GM23338 (cell line): ENCODE measurements around the gene DHPS. TPM values are rescaled to one million over a fixed set of nuclear protein-coding genes. Genes with fewer than 3 reads are reported as not detected.

Experiments used
- ATAC-seq: fragments of 200-7000 bp; cut with Tn5 transposase; 3 replicates; pipeline ENCODE4 v1.9.1; 2020
- DNase-seq: peaks from one replicate; pipeline ENCODE4 v3.0.0-alpha.2; 2015; ENCODE audit warnings: low spot score
- H2AFZ ChIP-seq: fragments of 200-600 bp; sonication (generic); 2 replicates; pipeline ENCODE4 v1.8.0; 2016; ENCODE audit warnings: antibody characterized with exemption, mild to moderate bottlenecking, moderate library complexity
- H3F3A ChIP-seq: fragments of 200-600 bp; sonication (generic); replicated peaks from 2 replicates; pipeline ENCODE4 v1.8.0; 2017; ENCODE audit warnings: antibody characterized with exemption, mixed run types, low read depth
- H3K27ac ChIP-seq: fragments of 200-600 bp; sonication (generic); 2 replicates; pipeline ENCODE4 v1.6.1; 2016; ENCODE audit warnings: low read depth
- H3K27me3 ChIP-seq: fragments of 200-600 bp; sonication (generic); 2 replicates; pipeline ENCODE4 v1.8.0; 2016; ENCODE audit warnings: mild to moderate bottlenecking, mixed run types, moderate library complexity; ENCODE audit not compliant: insufficient read depth
- H3K36me3 ChIP-seq: fragments of 200-600 bp; sonication (generic); 2 replicates; pipeline ENCODE4 v1.8.0; 2016; ENCODE audit warnings: mild to moderate bottlenecking; ENCODE audit not compliant: insufficient read depth
- H3K4me1 ChIP-seq: fragments of 200-600 bp; sonication (generic); 2 replicates; pipeline ENCODE4 v1.8.0; 2016; ENCODE audit warnings: mild to moderate bottlenecking, moderate library complexity; ENCODE audit not compliant: insufficient read depth
- H3K4me2 ChIP-seq: fragments of 200-600 bp; sonication (generic); 2 replicates; pipeline ENCODE4 v1.7.1; 2017; ENCODE audit warnings: mixed run types
- H3K4me3 ChIP-seq: fragments of 200-600 bp; sonication (generic); 2 replicates; pipeline ENCODE4 v1.6.1; 2016; ENCODE audit warnings: mixed run types
- H3K79me2 ChIP-seq: fragments of 200-600 bp; sonication (generic); replicated peaks from 2 replicates; pipeline ENCODE4 v1.8.0; 2017; ENCODE audit warnings: mild to moderate bottlenecking; ENCODE audit not compliant: insufficient read depth
- H3K9me2 ChIP-seq: fragments of 200-600 bp; sonication (generic); 2 replicates; pipeline ENCODE4 v1.8.0; 2017; ENCODE audit not compliant: insufficient read depth
- H4K20me1 ChIP-seq: fragments of 200-600 bp; sonication (generic); replicated peaks from 2 replicates; pipeline ENCODE4 v1.8.0; 2017; ENCODE audit warnings: mild to moderate bottlenecking; ENCODE audit not compliant: insufficient read depth
- H3K27ac Mint-ChIP-seq: 2 replicates; pipeline ENCODE4 v1.8.0; 2020; ENCODE audit warnings: inconsistent platforms, mild to moderate bottlenecking, moderate library complexity, mixed read lengths
- H3K27me3 Mint-ChIP-seq: 3 replicates; pipeline ENCODE4 v1.8.0; 2022; ENCODE audit warnings: low read depth, mild to moderate bottlenecking, moderate library complexity, mixed read lengths, inconsistent platforms; ENCODE audit not compliant: insufficient read depth, poor library complexity
- H3K36me3 Mint-ChIP-seq: 3 replicates; pipeline ENCODE4 v1.8.0; 2021; ENCODE audit warnings: low read depth, mild to moderate bottlenecking, inconsistent platforms, moderate library complexity, mixed read lengths
- H3K4me1 Mint-ChIP-seq: 3 replicates; pipeline ENCODE4 v1.8.0; 2020; ENCODE audit warnings: mild to moderate bottlenecking, inconsistent platforms, mixed read lengths
- H3K4me3 Mint-ChIP-seq: 3 replicates; pipeline ENCODE4 v1.8.0; 2021; ENCODE audit warnings: moderate library complexity, mild to moderate bottlenecking, inconsistent platforms, mixed read lengths
- H3K9me3 Mint-ChIP-seq: 3 replicates; pipeline ENCODE4 v1.8.0; 2020; ENCODE audit warnings: moderate library complexity, mild to moderate bottlenecking, inconsistent platforms, mixed read lengths
- CREB1 ChIP-seq: fragments of 250-450 bp; sonication (Bioruptor Pico); IDR thresholded peaks from 2 replicates; pipeline ENCODE4 v1.5.0; 2020; ENCODE audit warnings: low read depth, mild to moderate bottlenecking, moderate library complexity
- EZH2phosphoT487 ChIP-seq: fragments of 200-600 bp; sonication (generic); IDR thresholded peaks from one replicate; pipeline ENCODE4 v1.8.1; 2018; ENCODE audit warnings: antibody characterized with exemption; ENCODE audit not compliant: unreplicated experiment
- ZNF114 ChIP-seq: fragments of 250-450 bp; sonication (Bioruptor Pico); IDR thresholded peaks from 2 replicates; pipeline ENCODE4 v1.5.0; 2020; ENCODE audit warnings: mild to moderate bottlenecking, moderate library complexity
- polyA plus RNA-seq: library from polyadenylated mRNA; unstranded; fragments of >200 nt; fragmentation: Nextera tagmentation; extraction: Ambion mirVana; gene quantifications from 2 replicates; pipeline ENCODE4 v1.2.1, GENCODE V29; 2016
- small RNA-seq: library from RNA; depleted of rRNA; stranded (forward); fragments of <200 nt; gene quantifications from one replicate; pipeline ENCODE3, GENCODE V24; 2014; ENCODE audit warnings: low replicate concordance
- total RNA-seq: library from RNA; depleted of rRNA; stranded (reverse); fragments of >200 nt; shearing (Covaris generic); gene quantifications from 2 replicates; pipeline ENCODE4 v1.2.3, GENCODE V29; 2014; rRNA removed
- TF ChIP-seq, protein P1 (sequence below): IDR thresholded peaks from one replicate; pipeline ENCODE4 v1.6.1; 2018; ENCODE audit warnings: antibody characterized with exemption; ENCODE audit not compliant: unreplicated experiment

Gene DHPS
- total and polyA plus RNA-seq, 2 experiments from 2014 or later: 85.4 to 126 TPM

DNA sequence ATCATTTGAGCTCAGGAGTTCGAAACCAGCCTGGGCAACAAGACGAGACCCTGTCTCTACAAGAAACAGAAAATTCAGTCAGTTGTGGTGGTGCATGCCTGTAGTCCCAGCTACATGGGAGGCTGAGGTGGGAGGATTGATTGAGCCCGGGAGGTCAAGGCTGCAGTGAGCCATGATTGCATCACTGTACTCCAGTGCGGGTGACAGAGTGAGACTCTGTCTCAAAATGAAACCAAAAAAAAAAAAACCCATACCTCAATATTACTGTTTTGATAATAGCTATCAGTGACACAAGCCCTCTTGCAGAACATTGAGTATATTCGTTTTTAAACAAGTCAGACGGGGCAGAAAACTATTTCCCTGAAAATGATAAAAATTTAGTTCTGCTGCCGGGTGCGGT lies 54.7 kb downstream of the DHPS start:
- H3K27ac Mint-ChIP-seq: no peak overlapping the region
- Histone ChIP-seq H2AFZ (no peak overlapping the region), H3K27ac (no peak overlapping the region), H3K36me3 (peaks cover 58% of the 10 kb centered on the region), H3K27me3 (no peaks in the 10 kb centered on the region), H3K4me2 (no peak overlapping the region), H4K20me1 (no peaks in the 10 kb centered on the region; the same call in 1 of the 2 replicates), H3F3A (0 out of 2 replicates have a peak, but pooled peaks cover 4% of the 10 kb centered on the region), H3K9me2 (peaks cover 3% of the 10 kb centered on the region; the same call in 1 of the 2 replicates), H3K4me3 (no peak overlapping the region), H3K79me2 (peaks cover 12% of the 10 kb centered on the region), H3K4me1 (no peaks in the 10 kb centered on the region)
- TF ChIP-seq ZNF114 (no peak), CREB1 (CRISPR knock-in tag) (no peak), EZH2phosphoT487 (no peak)
- TF ChIP-seq, protein P1, sequence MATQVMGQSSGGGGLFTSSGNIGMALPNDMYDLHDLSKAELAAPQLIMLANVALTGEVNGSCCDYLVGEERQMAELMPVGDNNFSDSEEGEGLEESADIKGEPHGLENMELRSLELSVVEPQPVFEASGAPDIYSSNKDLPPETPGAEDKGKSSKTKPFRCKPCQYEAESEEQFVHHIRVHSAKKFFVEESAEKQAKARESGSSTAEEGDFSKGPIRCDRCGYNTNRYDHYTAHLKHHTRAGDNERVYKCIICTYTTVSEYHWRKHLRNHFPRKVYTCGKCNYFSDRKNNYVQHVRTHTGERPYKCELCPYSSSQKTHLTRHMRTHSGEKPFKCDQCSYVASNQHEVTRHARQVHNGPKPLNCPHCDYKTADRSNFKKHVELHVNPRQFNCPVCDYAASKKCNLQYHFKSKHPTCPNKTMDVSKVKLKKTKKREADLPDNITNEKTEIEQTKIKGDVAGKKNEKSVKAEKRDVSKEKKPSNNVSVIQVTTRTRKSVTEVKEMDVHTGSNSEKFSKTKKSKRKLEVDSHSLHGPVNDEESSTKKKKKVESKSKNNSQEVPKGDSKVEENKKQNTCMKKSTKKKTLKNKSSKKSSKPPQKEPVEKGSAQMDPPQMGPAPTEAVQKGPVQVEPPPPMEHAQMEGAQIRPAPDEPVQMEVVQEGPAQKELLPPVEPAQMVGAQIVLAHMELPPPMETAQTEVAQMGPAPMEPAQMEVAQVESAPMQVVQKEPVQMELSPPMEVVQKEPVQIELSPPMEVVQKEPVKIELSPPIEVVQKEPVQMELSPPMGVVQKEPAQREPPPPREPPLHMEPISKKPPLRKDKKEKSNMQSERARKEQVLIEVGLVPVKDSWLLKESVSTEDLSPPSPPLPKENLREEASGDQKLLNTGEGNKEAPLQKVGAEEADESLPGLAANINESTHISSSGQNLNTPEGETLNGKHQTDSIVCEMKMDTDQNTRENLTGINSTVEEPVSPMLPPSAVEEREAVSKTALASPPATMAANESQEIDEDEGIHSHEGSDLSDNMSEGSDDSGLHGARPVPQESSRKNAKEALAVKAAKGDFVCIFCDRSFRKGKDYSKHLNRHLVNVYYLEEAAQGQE: no peak
- DNase-seq (no peak), ATAC-seq (no peak)
- no peaks in the 10 kb centered on the region for H3K4me1 Mint-ChIP-seq
- peaks cover 69% of the 10 kb centered on the region for H3K9me3 Mint-ChIP-seq
- H3K4me3 Mint-ChIP-seq: no peak overlapping the region
- peaks cover 94% of the 10 kb centered on the region for H3K36me3 Mint-ChIP-seq
- peaks cover 5% of the 10 kb centered on the region for H3K27me3 Mint-ChIP-seq

Small RNAs within 50 kb of the gene (small RNA-seq; reads per million reads assigned to genes)
- gene SNORD41: 324 reads per million, percentile 100 among the genes with 10 or more reads in this experiment

Other genes starting within 250 kb of the DHPS start
- 9.6 and 10.0 TPM in 2 replicates for gene ZNF443, start 240.9 kb downstream of the DHPS start, total RNA-seq
- 4.3 and 5.4 TPM in 2 replicates for gene ZNF443, start 240.9 kb downstream of the DHPS start, polyA plus RNA-seq
- 1.8 and 2.7 TPM in 2 replicates for gene ZNF709, start 197.1 kb downstream of the DHPS start, total RNA-seq
- gene ZNF709, start 197.1 kb downstream of the DHPS start, polyA plus RNA-seq: 0.82 and 0.94 TPM in 2 replicates
- 8.6 and 8.9 TPM in 2 replicates for gene ZNF564, start 130.4 kb downstream of the DHPS start, total RNA-seq
- gene ZNF564, start 130.4 kb downstream of the DHPS start, polyA plus RNA-seq: 5.8 and 7.1 TPM in 2 replicates
- 7.3 and 8.5 TPM in 2 replicates for gene ZNF490, start 71.1 kb downstream of the DHPS start, total RNA-seq
- 1.3 and 1.4 TPM in 2 replicates for gene ZNF490, start 71.1 kb downstream of the DHPS start, polyA plus RNA-seq
- 15.3 TPM in 2 replicates for gene ZNF791, start 71.0 kb downstream of the DHPS start, total RNA-seq
- 9.8 and 12.2 TPM in 2 replicates for gene ZNF791, start 71.0 kb downstream of the DHPS start, polyA plus RNA-seq
- 60.8 and 73.8 TPM in 2 replicates for gene MAN2B1, start 15.1 kb downstream of the DHPS start, total RNA-seq
- gene MAN2B1, start 15.1 kb downstream of the DHPS start, polyA plus RNA-seq: 33.2 and 39.2 TPM in 2 replicates
- gene WDR83, start 15.1 kb downstream of the DHPS start, total RNA-seq: 12.5 and 31.6 TPM in 2 replicates
- 18.5 and 18.6 TPM in 2 replicates for gene WDR83, start 15.1 kb downstream of the DHPS start, polyA plus RNA-seq
- not detected in 2 replicates for gene GNG14, start 6.1 kb upstream of the DHPS start, total RNA-seq
- gene GNG14, start 6.1 kb upstream of the DHPS start, polyA plus RNA-seq: not detected in 2 replicates
- gene FBXW9, start 14.8 kb upstream of the DHPS start, total RNA-seq: 12.3 and 19.4 TPM in 2 replicates
- gene FBXW9, start 14.8 kb upstream of the DHPS start, polyA plus RNA-seq: 6.6 and 8.2 TPM in 2 replicates
- gene TNPO2, start 42.1 kb upstream of the DHPS start, total RNA-seq: 83.0 and 85.9 TPM in 2 replicates
- 35.8 and 37.1 TPM in 2 replicates for gene TNPO2, start 42.1 kb upstream of the DHPS start, polyA plus RNA-seq
- 170 and 171 TPM in 2 replicates for gene TRIR, start 52.8 kb upstream of the DHPS start, total RNA-seq
- 254 and 257 TPM in 2 replicates for gene TRIR, start 52.8 kb upstream of the DHPS start, polyA plus RNA-seq
- gene GET3, start 55.6 kb upstream of the DHPS start, total RNA-seq: 75.3 and 109 TPM in 2 replicates
- 89.5 and 90.4 TPM in 2 replicates for gene GET3, start 55.6 kb upstream of the DHPS start, polyA plus RNA-seq
- 7.5 and 10.4 TPM in 2 replicates for gene BEST2, start 69.9 kb upstream of the DHPS start, total RNA-seq
- 1.2 and 1.3 TPM in 2 replicates for gene BEST2, start 69.9 kb upstream of the DHPS start, polyA plus RNA-seq
- 85.3 and 86.4 TPM in 2 replicates for gene HOOK2, start 93.7 kb upstream of the DHPS start, total RNA-seq
- 46.9 and 56.9 TPM in 2 replicates for gene HOOK2, start 93.7 kb upstream of the DHPS start, polyA plus RNA-seq
- gene JUNB, start 109.6 kb upstream of the DHPS start, total RNA-seq: 16.0 and 20.2 TPM in 2 replicates
- 7.7 and 7.8 TPM in 2 replicates for gene JUNB, start 109.6 kb upstream of the DHPS start, polyA plus RNA-seq
- 465 and 486 TPM in 2 replicates for gene PRDX2, start 119.9 kb upstream of the DHPS start, total RNA-seq
- 314 and 346 TPM in 2 replicates for gene PRDX2, start 119.9 kb upstream of the DHPS start, polyA plus RNA-seq
- gene THSD8, start 120.2 kb upstream of the DHPS start, total RNA-seq: 0.38 TPM in 1 of 2 replicates, not detected in the other
- gene THSD8, start 120.2 kb upstream of the DHPS start, polyA plus RNA-seq: 38.5 and 42.2 TPM in 2 replicates
- gene RNASEH2A, start 124.7 kb upstream of the DHPS start, total RNA-seq: 62.6 and 68.2 TPM in 2 replicates
- 39.4 and 40.5 TPM in 2 replicates for gene RNASEH2A, start 124.7 kb upstream of the DHPS start, polyA plus RNA-seq
- 3.3 and 4.1 TPM in 2 replicates for gene RTBDN, start 152.7 kb upstream of the DHPS start, total RNA-seq
- gene RTBDN, start 152.7 kb upstream of the DHPS start, polyA plus RNA-seq: 4.4 and 4.6 TPM in 2 replicates
- 13.4 and 19.9 TPM in 2 replicates for gene MAST1, start 156.6 kb upstream of the DHPS start, total RNA-seq
- gene MAST1, start 156.6 kb upstream of the DHPS start, polyA plus RNA-seq: 8.9 and 13.9 TPM in 2 replicates
- gene DNASE2, start 199.6 kb upstream of the DHPS start, total RNA-seq: 27.3 and 35.0 TPM in 2 replicates
- gene DNASE2, start 199.6 kb upstream of the DHPS start, polyA plus RNA-seq: 15.9 and 17.4 TPM in 2 replicates
- 1.1 and 1.4 TPM in 2 replicates for gene KLF1, start 205.3 kb upstream of the DHPS start, total RNA-seq
- 0.74 and 0.80 TPM in 2 replicates for gene KLF1, start 205.3 kb upstream of the DHPS start, polyA plus RNA-seq
- gene GCDH, start 209.3 kb upstream of the DHPS start, total RNA-seq: 73.3 and 99.8 TPM in 2 replicates
- gene GCDH, start 209.3 kb upstream of the DHPS start, polyA plus RNA-seq: 51.5 and 54.1 TPM in 2 replicates
- gene SYCE2, start 237.4 kb upstream of the DHPS start, total RNA-seq: 0.62 and 0.63 TPM in 2 replicates
- 1.9 and 2.9 TPM in 2 replicates for gene SYCE2, start 237.4 kb upstream of the DHPS start, polyA plus RNA-seq